Neural progenitor cell (in vitro differentiated cells): ENCODE data around the gene TMPRSS4. TPM values are rescaled to one million over a fixed set of nuclear protein-coding genes. Genes with fewer than 3 reads are reported as not detected.
A peak's percentile ranks its signal among the peaks of the same experiment; 100 is the strongest.

Source experiments
- DNase-seq: peaks from one replicate; pipeline ENCODE4 v3.0.0-alpha.2; 2016; ENCODE audit warnings: low spot score
- H2AFZ ChIP-seq: fragments of 200-600 bp; sonication (generic); replicated peaks from 2 replicates; pipeline ENCODE4 v1.6.1; 2016; ENCODE audit warnings: antibody characterized with exemption
- H3F3A ChIP-seq: fragments of 200-600 bp; sonication (generic); 2 replicates; pipeline ENCODE4 v1.6.1; 2016; ENCODE audit warnings: antibody characterized with exemption, low read depth
- H3K27ac ChIP-seq: fragments of 200-600 bp; sonication (generic); 2 replicates; pipeline ENCODE4 v1.5.1; 2016; ENCODE audit warnings: mild to moderate bottlenecking
- H3K27me3 ChIP-seq: fragments of 200-600 bp; sonication (generic); 2 replicates; pipeline ENCODE4 v1.6.1; 2016; ENCODE audit warnings: mild to moderate bottlenecking, moderate library complexity
- H3K36me3 ChIP-seq: fragments of 200-600 bp; sonication (generic); 2 replicates; pipeline ENCODE4 v1.5.1; 2016
- H3K4me1 ChIP-seq: fragments of 200-600 bp; sonication (generic); 2 replicates; pipeline ENCODE4 v1.6.1; 2016; ENCODE audit warnings: mixed run types
- H3K4me2 ChIP-seq: fragments of 200-600 bp; sonication (generic); 2 replicates; pipeline ENCODE4 v1.6.1; 2016
- H3K4me3 ChIP-seq: fragments of 200-600 bp; sonication (generic); 2 replicates; pipeline ENCODE4 v1.5.1; 2016
- H3K79me2 ChIP-seq: fragments of 200-600 bp; sonication (generic); 2 replicates; pipeline ENCODE4 v1.6.1; 2016; ENCODE audit warnings: low read depth
- H3K9ac ChIP-seq: fragments of 200-600 bp; sonication (generic); 2 replicates; pipeline ENCODE4 v1.6.1; 2016
- H3K9me3 ChIP-seq: fragments of 200-600 bp; sonication (generic); 2 replicates; pipeline ENCODE4 v1.5.1; 2016; ENCODE audit warnings: low read depth
- H4K20me1 ChIP-seq: fragments of 200-600 bp; sonication (generic); 2 replicates; pipeline ENCODE4 v1.6.1; 2016; ENCODE audit warnings: low read depth
- H3K27ac Mint-ChIP-seq: 3 replicates; pipeline ENCODE4 v1.8.0; 2021; ENCODE audit warnings: mixed read lengths
- H3K27me3 Mint-ChIP-seq: 2 replicates; pipeline ENCODE4 v1.8.0; 2022; ENCODE audit warnings: low read depth, mild to moderate bottlenecking, inconsistent platforms, moderate library complexity, mixed read lengths; ENCODE audit not compliant: insufficient read depth
- H3K36me3 Mint-ChIP-seq: 3 replicates; pipeline ENCODE4 v1.8.0; 2021; ENCODE audit warnings: mixed read lengths
- H3K4me1 Mint-ChIP-seq: 3 replicates; pipeline ENCODE4 v1.8.0; 2021; ENCODE audit warnings: mixed read lengths
- H3K4me3 Mint-ChIP-seq: 3 replicates; pipeline ENCODE4 v1.8.0; 2021; ENCODE audit warnings: mild to moderate bottlenecking, moderate library complexity, mixed read lengths
- H3K9me3 Mint-ChIP-seq: 3 replicates; pipeline ENCODE4 v1.8.0; 2020; ENCODE audit warnings: mixed read lengths
- EZH2 ChIP-seq: fragments of 200-600 bp; sonication (generic); IDR thresholded peaks from 2 replicates; pipeline ENCODE4 v1.6.1; 2017; ENCODE audit warnings: antibody characterized with exemption, mild to moderate bottlenecking, moderate library complexity
- EZH2phosphoT487 ChIP-seq: fragments of 200-600 bp; sonication (generic); IDR thresholded peaks from 2 replicates; pipeline ENCODE4 v1.6.1; 2017; ENCODE audit warnings: antibody characterized with exemption
- total RNA-seq: library from RNA; depleted of rRNA; stranded (reverse); fragments of >200 nt; gene quantifications from 2 replicates; pipeline ENCODE4 v1.2.3, GENCODE V29; 2015; ENCODE audit warnings: low replicate concordance
- TF ChIP-seq, protein P1 (sequence below): fragments of 200-600 bp; sonication (generic); IDR thresholded peaks from 2 replicates; pipeline ENCODE4 v1.5.1; 2017; ENCODE audit warnings: antibody characterized with exemption, mild to moderate bottlenecking

TMPRSS4 gene
- total RNA-seq, 1 donor from 2014 or later, result not detected

DNA sequence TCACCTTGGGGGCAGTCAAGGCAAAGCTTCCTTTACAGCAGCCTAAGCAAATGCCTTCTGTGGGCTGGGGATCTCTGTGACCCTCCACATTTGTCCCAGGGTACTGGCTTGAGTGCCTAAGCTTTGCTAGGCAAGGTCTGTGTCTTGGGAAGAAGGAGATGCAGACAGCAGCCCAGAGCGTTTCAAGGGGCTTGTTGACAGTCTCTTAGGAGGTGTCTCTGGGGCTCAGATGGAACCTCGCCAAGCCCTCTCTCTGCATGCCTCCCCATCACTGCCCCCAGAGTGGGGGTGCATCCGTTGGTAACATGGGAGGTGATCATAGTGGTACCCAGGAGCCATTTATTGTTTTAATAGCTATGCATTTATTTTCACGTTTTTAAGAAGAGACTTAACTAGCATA, 29.1 kb upstream of the TMPRSS4 start:
- H3K4me3 ChIP-seq, result no peak overlapping the region
- no peak for TF ChIP-seq EZH2phosphoT487
- TF ChIP-seq, protein P1, sequence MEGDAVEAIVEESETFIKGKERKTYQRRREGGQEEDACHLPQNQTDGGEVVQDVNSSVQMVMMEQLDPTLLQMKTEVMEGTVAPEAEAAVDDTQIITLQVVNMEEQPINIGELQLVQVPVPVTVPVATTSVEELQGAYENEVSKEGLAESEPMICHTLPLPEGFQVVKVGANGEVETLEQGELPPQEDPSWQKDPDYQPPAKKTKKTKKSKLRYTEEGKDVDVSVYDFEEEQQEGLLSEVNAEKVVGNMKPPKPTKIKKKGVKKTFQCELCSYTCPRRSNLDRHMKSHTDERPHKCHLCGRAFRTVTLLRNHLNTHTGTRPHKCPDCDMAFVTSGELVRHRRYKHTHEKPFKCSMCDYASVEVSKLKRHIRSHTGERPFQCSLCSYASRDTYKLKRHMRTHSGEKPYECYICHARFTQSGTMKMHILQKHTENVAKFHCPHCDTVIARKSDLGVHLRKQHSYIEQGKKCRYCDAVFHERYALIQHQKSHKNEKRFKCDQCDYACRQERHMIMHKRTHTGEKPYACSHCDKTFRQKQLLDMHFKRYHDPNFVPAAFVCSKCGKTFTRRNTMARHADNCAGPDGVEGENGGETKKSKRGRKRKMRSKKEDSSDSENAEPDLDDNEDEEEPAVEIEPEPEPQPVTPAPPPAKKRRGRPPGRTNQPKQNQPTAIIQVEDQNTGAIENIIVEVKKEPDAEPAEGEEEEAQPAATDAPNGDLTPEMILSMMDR, result no peak
- Mint-ChIP-seq H3K4me1 (peaks cover 4% of the 10 kb centered on the region), H3K9me3 (no peaks in the 10 kb centered on the region), H3K36me3 (no peaks in the 10 kb centered on the region), H3K27me3 (no peaks in the 10 kb centered on the region), H3K4me3 (no peak overlapping the region), H3K27ac (peak overlapping the region; percentile 43)
- no peaks in the 10 kb centered on the region for H3K27me3 ChIP-seq
- no peak for DNase-seq
- no peak overlapping the region for H3K9ac ChIP-seq
- no peaks in the 10 kb centered on the region for H3K79me2 ChIP-seq
- H3K9me3 ChIP-seq, result no peaks in the 10 kb centered on the region
- H3K4me2 ChIP-seq, result no peak overlapping the region
- H3K4me1 ChIP-seq, result no peaks in the 10 kb centered on the region
- no peaks in the 10 kb centered on the region for H3K36me3 ChIP-seq
- H3F3A ChIP-seq, result no peaks in the 10 kb centered on the region
- H4K20me1 ChIP-seq, result no peaks in the 10 kb centered on the region
- no peak overlapping the region for H2AFZ ChIP-seq
- H3K27ac ChIP-seq, result no peak overlapping the region

DNA sequence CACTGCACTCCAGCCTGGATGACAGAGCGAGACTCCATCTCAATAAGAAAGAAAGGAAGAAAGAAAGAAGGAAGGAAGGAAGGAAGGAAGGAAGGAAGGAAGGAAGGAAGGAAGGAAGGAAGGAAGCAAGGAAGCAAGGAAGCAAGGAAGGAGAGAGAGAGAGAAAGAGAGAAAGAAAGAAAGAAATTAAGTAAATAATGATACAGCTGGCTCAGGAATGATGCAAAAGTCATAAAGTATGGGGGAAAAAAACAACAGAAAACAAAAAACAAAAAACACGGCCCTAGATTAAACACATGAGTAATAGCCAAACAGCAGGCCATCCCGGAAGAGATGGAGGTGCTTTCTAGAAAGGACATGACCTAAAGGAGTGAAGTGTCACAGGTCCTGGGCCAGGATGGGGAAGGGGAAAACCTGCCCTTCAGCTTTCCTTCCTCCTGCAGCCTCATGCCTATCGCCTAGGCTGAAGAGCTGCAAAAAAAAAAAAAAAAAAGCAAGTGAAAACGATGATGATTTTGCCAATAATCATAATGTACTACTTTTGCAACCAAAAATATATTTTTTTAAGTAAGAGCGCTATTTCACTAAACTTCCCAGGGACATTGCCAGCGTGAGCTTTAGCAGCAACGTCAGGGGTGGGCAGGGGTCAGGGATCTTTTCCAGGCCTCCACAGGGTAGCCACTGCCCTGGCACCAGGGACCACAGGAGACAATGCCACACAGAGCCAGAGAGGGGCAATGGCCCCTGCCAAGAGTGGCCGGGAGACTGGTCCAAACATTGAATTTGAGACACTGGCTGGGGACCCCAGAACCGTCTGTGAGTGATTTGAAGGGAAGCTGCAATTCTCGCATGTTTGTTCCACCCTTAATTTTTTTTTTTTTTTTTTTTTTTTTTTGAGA, 28.2 kb upstream of the TMPRSS4 start:
- DNase-seq, result no peak
- H4K20me1 ChIP-seq, result no peaks in the 10 kb centered on the region
- H2AFZ ChIP-seq, result no peak overlapping the region
- no peak overlapping the region for H3K9ac ChIP-seq
- H3K36me3 Mint-ChIP-seq, result no peaks in the 10 kb centered on the region
- no peaks in the 10 kb centered on the region for H3K9me3 Mint-ChIP-seq
- no peak for TF ChIP-seq EZH2
- TF ChIP-seq EZH2phosphoT487, result no peak
- TF ChIP-seq, protein P1, result no peak
- H3K9me3 ChIP-seq, result no peaks in the 10 kb centered on the region
- H3K27ac Mint-ChIP-seq, result no peak overlapping the region
- H3K79me2 ChIP-seq, result no peaks in the 10 kb centered on the region
- no peaks in the 10 kb centered on the region for H3K4me1 ChIP-seq
- no peak overlapping the region for H3K4me3 Mint-ChIP-seq
- no peak overlapping the region for H3K4me3 ChIP-seq
- no peak overlapping the region for H3K4me2 ChIP-seq
- no peaks in the 10 kb centered on the region for H3K27me3 ChIP-seq
- H3F3A ChIP-seq, result no peaks in the 10 kb centered on the region
- H3K27ac ChIP-seq, result no peak overlapping the region
- peaks cover 1% of the 10 kb centered on the region for H3K27me3 Mint-ChIP-seq
- H3K4me1 Mint-ChIP-seq, result peaks cover 7% of the 10 kb centered on the region
- no peaks in the 10 kb centered on the region for H3K36me3 ChIP-seq

DNA sequence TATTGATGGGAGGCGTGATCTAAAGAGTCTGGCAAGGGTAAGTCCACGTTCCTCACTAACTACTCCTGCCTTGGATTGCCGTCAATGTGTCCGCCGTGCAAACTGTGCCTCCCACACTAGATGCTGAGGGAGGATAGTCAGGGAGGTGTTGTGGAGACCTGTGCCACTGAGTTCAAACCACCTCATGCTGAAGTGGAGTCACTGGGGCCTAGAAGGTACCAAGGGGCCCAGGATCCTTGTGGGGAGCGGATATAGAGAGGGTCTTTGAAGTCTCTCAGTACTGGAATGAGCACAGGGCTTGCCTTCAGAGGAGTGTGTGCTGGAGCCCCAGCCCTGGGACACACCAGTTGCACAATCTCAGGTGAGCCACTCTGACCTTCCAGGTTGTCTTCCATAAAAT, 27.1 kb upstream of the TMPRSS4 start:
- H3K4me1 Mint-ChIP-seq, result peaks cover 7% of the 10 kb centered on the region
- Histone ChIP-seq H3K9ac (no peak overlapping the region), H2AFZ (no peak overlapping the region)

More for the DNA sequence above, 27.1 kb upstream of the TMPRSS4 start:
- no peak overlapping the region for H3K4me3 ChIP-seq
- no peaks in the 10 kb centered on the region for H3K36me3 ChIP-seq
- H3F3A ChIP-seq, result no peaks in the 10 kb centered on the region
- no peaks in the 10 kb centered on the region for H3K27me3 ChIP-seq
- H3K4me3 Mint-ChIP-seq, result no peak overlapping the region
- H4K20me1 ChIP-seq, result no peaks in the 10 kb centered on the region
- H3K9me3 ChIP-seq, result no peaks in the 10 kb centered on the region
- no peak overlapping the region for H3K4me2 ChIP-seq
- H3K27ac ChIP-seq, result no peak overlapping the region
- TF ChIP-seq EZH2 (no peak), EZH2phosphoT487 (no peak)
- TF ChIP-seq, protein P1, result no peak
- H3K79me2 ChIP-seq, result no peaks in the 10 kb centered on the region
- H3K9me3 Mint-ChIP-seq, result no peaks in the 10 kb centered on the region
- no peaks in the 10 kb centered on the region for H3K36me3 Mint-ChIP-seq
- H3K4me1 ChIP-seq, result no peaks in the 10 kb centered on the region
- DNase-seq, result no peak
- peaks cover 2% of the 10 kb centered on the region for H3K27me3 Mint-ChIP-seq
- H3K27ac Mint-ChIP-seq, result no peak overlapping the region
